CD14-positive monocyte (primary cell): ENCODE data around the gene OLFM1. TPM values are rescaled to one million over a fixed set of nuclear protein-coding genes. Genes with fewer than 3 reads are reported as not detected.

Experiments used
- DNase-seq, 3 donors: peaks; one replicate each; pipeline ENCODE4 v3.0.0-alpha.2; 2011 to 2022
- H2AFZ ChIP-seq: 2 replicates; pipeline ENCODE4 v1.6.0; 2012; ENCODE audit warnings: mild to moderate bottlenecking, low read depth, low read length, inconsistent platforms; ENCODE audit not compliant: insufficient read depth, poor library complexity, severe bottlenecking
- H3K27ac ChIP-seq, 2 donors: 1 replicate in 1 of 2; 2 replicates in 1 of 2; pipeline ENCODE4 v1.5.1; 2012 to 2013; ENCODE audit warnings: low read length in 2 of 2, control low read depth in 1 of 2, inconsistent platforms in 1 of 2, low read depth in 1 of 2, mild to moderate bottlenecking in 1 of 2
- H3K27me3 ChIP-seq, 2 donors: one replicate each; pipeline versions ENCODE4 v1.6.0 to v1.6.1; 2011 to 2013; ENCODE audit warnings: low read length in 2 of 2; ENCODE audit not compliant: control insufficient read depth in 2 of 2, insufficient read depth in 2 of 2
- H3K36me3 ChIP-seq, 2 donors: replicated peaks in 1 of 2; 1 replicate in 1 of 2; 2 replicates in 1 of 2; pipeline versions ENCODE4 v1.5.1 to v1.6.1; 2012 to 2013; ENCODE audit warnings: low read length in 2 of 2, control low read depth in 1 of 2, inconsistent platforms in 1 of 2, mild to moderate bottlenecking in 1 of 2; ENCODE audit not compliant: insufficient read depth in 2 of 2, control insufficient read depth in 1 of 2
- H3K4me1 ChIP-seq, 2 donors: 1 replicate in 1 of 2; 2 replicates in 1 of 2; pipeline versions ENCODE4 v1.5.1 to v1.6.1; 2012 to 2013; ENCODE audit warnings: low read length in 2 of 2, control low read depth in 1 of 2, inconsistent platforms in 1 of 2, mild to moderate bottlenecking in 1 of 2, moderate library complexity in 1 of 2; ENCODE audit not compliant: insufficient read depth in 2 of 2, control insufficient read depth in 1 of 2
- H3K4me2 ChIP-seq: replicated peaks from 2 replicates; pipeline ENCODE3; 2012; ENCODE audit warnings: low read length, moderate library complexity, mild to moderate bottlenecking; ENCODE audit not compliant: poor library complexity, severe bottlenecking; ENCODE audit errors: extremely low read depth
- H3K4me3 ChIP-seq, 3 experiments: fragments of 200-600 bp in 1 of 3; sonication (generic) in 1 of 3; replicated peaks in 1 of 3; 1 replicate in 2 of 3; 2 replicates in 1 of 3; pipeline ENCODE4 v1.5.1; 2011 to 2013; ENCODE audit warnings: low read length in 3 of 3, mild to moderate bottlenecking in 3 of 3, control low read depth in 2 of 3, low read depth in 2 of 3, inconsistent platforms in 1 of 3, moderate library complexity in 1 of 3
- H3K79me2 ChIP-seq: 2 replicates; pipeline ENCODE4 v1.6.0; 2012; ENCODE audit warnings: mild to moderate bottlenecking, control low read depth, inconsistent platforms, low read length, moderate library complexity; ENCODE audit not compliant: insufficient read depth
- H3K9ac ChIP-seq: 2 replicates; pipeline ENCODE4 v1.6.0; 2017; ENCODE audit warnings: low read length, mild to moderate bottlenecking; ENCODE audit not compliant: insufficient read depth, poor library complexity, severe bottlenecking
- H3K9me3 ChIP-seq, 2 donors: replicated peaks in 1 of 2; 1 replicate in 1 of 2; 2 replicates in 1 of 2; pipeline versions ENCODE4 v1.5.1 to v1.6.1; 2012 to 2013; ENCODE audit warnings: low read length in 2 of 2, control low read depth in 1 of 2; ENCODE audit not compliant: control insufficient read depth in 1 of 2, insufficient read depth in 1 of 2
- H4K20me1 ChIP-seq: 2 replicates; pipeline ENCODE4 v1.6.0; 2012; ENCODE audit warnings: mild to moderate bottlenecking, low read length, control low read depth, moderate library complexity; ENCODE audit not compliant: insufficient read depth
- H3K27ac Mint-ChIP-seq, 7 donors: one replicate each; pipeline ENCODE4 v1.8.0; 2020; ENCODE audit warnings: mild to moderate bottlenecking in 7 of 7, mixed read lengths in 7 of 7, moderate library complexity in 6 of 7, inconsistent platforms in 2 of 7
- H3K27me3 Mint-ChIP-seq, 3 donors: one replicate each; pipeline ENCODE4 v1.8.0; 2021 to 2022; ENCODE audit warnings: low read depth in 3 of 3, mild to moderate bottlenecking in 3 of 3, mixed read lengths in 3 of 3, moderate library complexity in 3 of 3, inconsistent platforms in 1 of 3
- H3K36me3 Mint-ChIP-seq, 2 donors: one replicate each; pipeline ENCODE4 v1.8.0; 2020; ENCODE audit warnings: mixed read lengths in 2 of 2, inconsistent platforms in 1 of 2, mild to moderate bottlenecking in 1 of 2
- H3K4me1 Mint-ChIP-seq: one replicate; pipeline ENCODE4 v1.8.0; 2020; ENCODE audit warnings: mild to moderate bottlenecking, mixed read lengths
- H3K4me3 Mint-ChIP-seq, 2 donors: one replicate each; pipeline ENCODE4 v1.8.0; 2020; ENCODE audit warnings: mild to moderate bottlenecking in 2 of 2, mixed read lengths in 2 of 2, moderate library complexity in 1 of 2
- H3K9me3 Mint-ChIP-seq, 7 donors: one replicate each; pipeline ENCODE4 v1.8.0; 2020 to 2022; ENCODE audit warnings: mixed read lengths in 7 of 7, mild to moderate bottlenecking in 6 of 7, moderate library complexity in 6 of 7, inconsistent platforms in 2 of 7
- CTCF ChIP-seq: fragments of 200-600 bp; IDR thresholded peaks from one replicate; pipeline ENCODE4 v1.8.0; 2022; ENCODE audit warnings: antibody characterized with exemption, mild to moderate bottlenecking
- WGBS: methylation state at CpG from one replicate; pipeline ENCODE4 v1.1.5; 2013; ENCODE audit warnings: missing lambda C conversion rate; ENCODE audit not compliant: insufficient coverage; 5-methylcytosine and 5-hydroxymethylcytosine counted together
- intact Hi-C, 2 donors: fragments of 100-400 bp; cut with micrococcal nuclease; formaldehyde crosslinking; loops; one replicate each; pipeline versions ENCODE4 v1.15.0 to v1.15.1; 2023
- polyA plus RNA-seq, 3 donors: library from polyadenylated mRNA; depleted of rRNA in 1 of 3; unstranded in 2 of 3; stranded (reverse) in 1 of 3; fragments of 300-500 nt in 2 of 3; fragments of >200 nt in 1 of 3; fragmentation: Illumina TruSeq in 2 of 3; gene quantifications; 1 replicate in 2 of 3; 2 replicates in 1 of 3; pipeline ENCODE4 v1.2.3, GENCODE V29; 2012 to 2021

OLFM1 gene
- polyA plus RNA-seq, 3 donors: 7.6 to 10.9 (median 9.4) TPM

GRCh38 chr9:135101486-135101885 lies 14.0 kb downstream of the OLFM1 start:
- 88% methylated on average over 10 of the region's 11 CpGs for WGBS
- peaks cover 0 to 4% of the 10 kb centered on the region in 2 donors for H3K27me3 ChIP-seq

GRCh38 chr9:135101926-135102325 lies 14.5 kb downstream of the OLFM1 start:
- Histone ChIP-seq H3K4me3 (no peak overlapping the region), H3K79me2 (no peaks in the 10 kb centered on the region), H3K4me2 (no peak overlapping the region), H2AFZ (no peak overlapping the region), H3K27ac (no peak overlapping the region), H3K27me3 (peaks cover 0 to 8% of the 10 kb centered on the region in 2 donors), H3K9ac (no peak overlapping the region), H3K36me3 (no peaks in the 10 kb centered on the region), H4K20me1 (peaks cover 3% of the 10 kb centered on the region), H3K4me1 (no peaks in the 10 kb centered on the region), H3K9me3 (no peaks in the 10 kb centered on the region)
- no peak for TF ChIP-seq CTCF
- H3K9me3 Mint-ChIP-seq: peaks cover 0 to 2% (median 0%) of the 10 kb centered on the region in 7 donors
- H3K4me1 Mint-ChIP-seq: no peaks in the 10 kb centered on the region
- H3K27ac Mint-ChIP-seq: no peak overlapping the region
- intact Hi-C loops: no loop called here
- DNase-seq: no peak
- no peaks in the 10 kb centered on the region for H3K36me3 Mint-ChIP-seq
- WGBS: 98% methylated on average over 5 of the region's 8 CpGs
- H3K4me3 Mint-ChIP-seq: no peak overlapping the region
- H3K27me3 Mint-ChIP-seq: peaks cover 16 to 38% (median 18%) of the 10 kb centered on the region in 3 donors

More at GRCh38 chr9:135101486-135101885, 14.0 kb downstream of the OLFM1 start:
- H3K36me3 ChIP-seq: no peaks in the 10 kb centered on the region
- H2AFZ ChIP-seq: no peak overlapping the region
- H3K9me3 ChIP-seq: no peaks in the 10 kb centered on the region
- H3K4me2 ChIP-seq: no peak overlapping the region
- H3K4me1 ChIP-seq: no peaks in the 10 kb centered on the region
- DNase-seq: no peak
- no peak overlapping the region for H3K9ac ChIP-seq
- H3K27me3 Mint-ChIP-seq: peaks cover 13 to 34% (median 18%) of the 10 kb centered on the region in 3 donors
- intact Hi-C loops: no loop called here
- no peak overlapping the region for H3K27ac ChIP-seq
- H3K27ac Mint-ChIP-seq: no peak overlapping the region
- no peaks in the 10 kb centered on the region for H3K79me2 ChIP-seq
- no peak overlapping the region for H3K4me3 Mint-ChIP-seq
- H3K4me3 ChIP-seq: no peak overlapping the region
- no peaks in the 10 kb centered on the region for H3K4me1 Mint-ChIP-seq
- H3K36me3 Mint-ChIP-seq: no peaks in the 10 kb centered on the region
- peaks cover 3% of the 10 kb centered on the region for H4K20me1 ChIP-seq
- no peak for TF ChIP-seq CTCF
- peaks cover 0 to 2% (median 0%) of the 10 kb centered on the region in 7 donors for H3K9me3 Mint-ChIP-seq
